Measurements from ENCODE around the gene SYT9.

Gene SYT9

DNA sequence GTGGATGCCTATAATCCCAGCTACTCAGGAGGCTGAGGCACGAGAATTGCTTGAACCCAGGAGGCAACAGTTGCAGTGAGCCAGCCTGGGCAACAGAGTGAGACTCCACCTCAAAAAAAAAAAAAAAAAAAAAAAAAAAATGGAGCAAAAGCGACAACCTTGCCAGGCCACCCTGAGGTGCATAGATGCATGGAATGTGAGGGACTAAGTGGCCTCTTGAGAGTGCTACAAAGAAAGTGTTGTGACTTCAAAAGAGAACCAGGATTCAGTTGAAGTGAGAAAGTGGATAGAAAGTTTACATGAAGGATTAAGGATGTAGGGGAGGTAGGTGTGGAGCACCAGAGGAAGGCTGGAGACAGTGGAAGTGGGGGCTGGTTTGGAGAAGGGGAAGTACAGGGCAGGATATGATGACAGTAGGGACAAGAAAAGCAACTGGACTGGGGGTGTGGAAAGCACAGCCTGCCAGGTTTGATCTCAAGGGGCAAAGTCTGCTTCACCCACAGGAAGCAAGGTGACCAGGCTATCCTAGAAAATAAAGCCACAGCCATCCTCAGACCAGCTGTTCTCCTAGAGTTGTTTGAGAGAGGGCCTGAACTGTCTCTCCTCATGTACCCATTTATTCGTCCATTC lies 197.6 kb downstream of the SYT9 start:
- Histone ChIP-seq H3K36me3 (ENCODE audit: insufficient read depth, low read length) (no peaks in the 10 kb centered on the region), H3K9ac (ENCODE audit: low read depth, low read length) (no peak overlapping the region), H3K4me3 (ENCODE audit: low read length) (no peak overlapping the region), H3K4me1 (ENCODE audit: insufficient read depth, low read length) (peaks cover 8% of the 10 kb centered on the region; the same call in 1 of the 2 replicates), H3K9me3 (ENCODE audit: insufficient read depth, low read depth, low read length) (no peaks in the 10 kb centered on the region), H3K27me3 (ENCODE audit: insufficient read depth, low read length) (no peaks in the 10 kb centered on the region), H3K27ac (ENCODE audit: low read depth, low read length) (no peak overlapping the region)
- 90% methylated on average over 3 of the region's 3 CpGs for WGBS

DNA sequence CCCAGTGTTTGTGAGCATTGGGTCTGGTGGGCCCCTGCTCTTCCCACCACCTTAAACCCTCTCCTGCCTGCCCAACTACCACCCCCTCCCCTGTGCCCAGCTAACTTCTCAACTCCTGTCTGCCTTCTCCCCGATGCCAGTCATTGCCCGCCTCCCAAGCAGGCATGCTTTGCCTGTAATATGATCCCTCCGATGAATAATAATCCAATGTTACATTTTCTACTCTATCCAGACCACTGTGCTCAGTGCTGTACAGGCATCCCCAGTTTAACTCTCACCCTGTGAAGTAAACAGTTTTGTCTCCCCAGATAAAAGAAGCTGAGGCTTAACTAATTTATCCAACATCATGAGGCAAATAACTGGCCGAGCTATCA lies 198.1 kb downstream of the SYT9 start:
- Histone ChIP-seq H3K4me3 (ENCODE audit: low read length) (no peak overlapping the region), H3K36me3 (ENCODE audit: insufficient read depth, low read length) (no peaks in the 10 kb centered on the region), H3K27me3 (ENCODE audit: insufficient read depth, low read length) (no peaks in the 10 kb centered on the region), H3K4me1 (ENCODE audit: insufficient read depth, low read length) (peaks cover 8% of the 10 kb centered on the region; the same call in 1 of the 2 replicates), H3K9ac (ENCODE audit: low read depth, low read length) (no peak overlapping the region), H3K9me3 (ENCODE audit: insufficient read depth, low read depth, low read length) (no peaks in the 10 kb centered on the region), H3K27ac (ENCODE audit: low read depth, low read length) (no peak overlapping the region)
- 90% methylated on average over 3 of the region's 4 CpGs for WGBS

DNA sequence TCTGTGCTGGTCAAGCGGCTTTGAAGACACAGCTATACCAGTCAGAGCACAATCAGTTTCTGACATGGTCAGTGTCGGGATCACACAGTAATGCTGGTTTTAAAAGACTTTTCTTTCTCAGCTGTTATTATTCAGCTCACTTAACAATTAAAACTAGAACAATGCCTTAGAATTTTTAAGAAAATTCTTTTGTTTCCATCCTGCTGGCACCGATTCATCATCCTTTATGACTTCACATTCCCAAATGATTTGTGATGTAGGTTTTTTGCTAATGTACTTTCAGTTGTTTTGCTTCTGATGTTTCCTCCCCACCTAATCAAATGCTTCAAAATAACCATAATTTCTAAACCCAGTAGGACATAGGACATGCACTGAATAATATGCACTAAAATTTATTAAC lies 199.1 kb downstream of the SYT9 start:
- peaks cover 5% of the 10 kb centered on the region; the same call in 1 of the 2 replicates for H3K4me1 ChIP-seq (ENCODE audit: insufficient read depth, low read length)
- WGBS: 94% methylated on average over 2 of the region's 3 CpGs
- H3K27me3 ChIP-seq (ENCODE audit: insufficient read depth, low read length): no peaks in the 10 kb centered on the region
- no peak overlapping the region for H3K9ac ChIP-seq (ENCODE audit: low read depth, low read length)
- no peaks in the 10 kb centered on the region for H3K36me3 ChIP-seq (ENCODE audit: insufficient read depth, low read length)
- no peaks in the 10 kb centered on the region for H3K9me3 ChIP-seq (ENCODE audit: insufficient read depth, low read depth, low read length)
- H3K27ac ChIP-seq (ENCODE audit: low read depth, low read length): no peak overlapping the region
- H3K4me3 ChIP-seq (ENCODE audit: low read length): no peak overlapping the region

DNA sequence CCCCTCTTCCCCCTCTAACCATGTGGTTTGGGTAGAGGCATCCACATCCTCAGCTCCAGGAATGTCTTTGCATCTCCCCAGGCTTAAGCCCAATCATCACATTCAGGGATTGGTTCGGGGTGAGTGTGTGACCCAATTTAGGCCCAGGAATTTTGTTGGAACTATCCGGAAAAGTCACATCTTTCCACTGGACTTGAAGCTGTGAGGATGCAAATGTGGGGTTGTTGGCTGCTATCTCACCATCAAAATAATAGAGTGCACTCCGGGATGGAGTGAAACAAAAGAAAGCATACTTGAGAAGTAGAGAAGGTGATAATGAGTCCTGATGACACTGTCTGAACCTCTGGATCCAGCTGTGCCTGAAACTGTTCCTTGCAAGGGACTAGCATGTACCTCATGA lies 199.8 kb downstream of the SYT9 start:
- Histone ChIP-seq H3K36me3 (ENCODE audit: insufficient read depth, low read length) (no peaks in the 10 kb centered on the region), H3K4me1 (ENCODE audit: insufficient read depth, low read length) (peaks cover 5% of the 10 kb centered on the region; the same call in 1 of the 2 replicates), H3K9ac (ENCODE audit: low read depth, low read length) (no peak overlapping the region), H3K27ac (ENCODE audit: low read depth, low read length) (no peak overlapping the region), H3K9me3 (ENCODE audit: insufficient read depth, low read depth, low read length) (no peaks in the 10 kb centered on the region), H3K27me3 (ENCODE audit: insufficient read depth, low read length) (no peaks in the 10 kb centered on the region), H3K4me3 (ENCODE audit: low read length) (no peak overlapping the region)
- WGBS: 76% methylated on average over 3 of the region's 3 CpGs

- Histone ChIP-seq H3K9me3 (ENCODE audit: insufficient read depth, low read depth, low read length) (no peaks in the 10 kb centered on the region), H3K4me1 (ENCODE audit: insufficient read depth, low read length) (peaks cover 5% of the 10 kb centered on the region; the same call in 1 of the 2 replicates), H3K36me3 (ENCODE audit: insufficient read depth, low read length) (no peaks in the 10 kb centered on the region), H3K27me3 (ENCODE audit: insufficient read depth, low read length) (no peaks in the 10 kb centered on the region), H3K27ac (ENCODE audit: low read depth, low read length) (no peak overlapping the region), H3K4me3 (ENCODE audit: low read length) (no peak overlapping the region), H3K9ac (ENCODE audit: low read depth, low read length) (no peak overlapping the region)
- 88% methylated on average over 1 of the region's 1 CpG for WGBS
Measured at GRCh38 chr11:7451952-7452494, 200.3 kb downstream of the SYT9 start.

DNA sequence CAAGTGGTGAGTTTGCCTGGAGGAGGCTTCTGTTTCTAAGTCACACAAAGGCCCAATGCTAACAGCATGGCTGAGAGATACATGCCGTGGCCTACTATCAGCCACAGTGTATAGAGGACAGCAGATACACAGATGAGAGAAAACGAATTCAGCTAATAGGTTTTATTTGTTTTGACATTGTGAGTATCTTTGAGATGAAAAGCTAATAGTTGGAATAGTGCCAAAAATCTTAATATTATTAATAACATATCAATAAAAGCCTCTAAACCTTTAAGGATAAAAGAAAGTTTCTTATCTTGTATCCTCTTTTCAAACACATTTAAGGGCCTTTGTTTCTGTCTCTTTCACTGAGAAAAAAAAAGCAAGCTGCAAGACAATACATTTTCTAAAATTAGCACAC lies 203.2 kb downstream of the SYT9 start:
- no peak overlapping the region for H3K27ac ChIP-seq (ENCODE audit: low read depth, low read length)
- no peaks in the 10 kb centered on the region for H3K36me3 ChIP-seq (ENCODE audit: insufficient read depth, low read length)
- WGBS: 87% methylated on average over 2 of the region's 2 CpGs
- peaks cover 5% of the 10 kb centered on the region; the same call in 1 of the 2 replicates for H3K4me1 ChIP-seq (ENCODE audit: insufficient read depth, low read length)
- H3K9ac ChIP-seq (ENCODE audit: low read depth, low read length): no peak overlapping the region
- no peaks in the 10 kb centered on the region for H3K27me3 ChIP-seq (ENCODE audit: insufficient read depth, low read length)
- no peaks in the 10 kb centered on the region for H3K9me3 ChIP-seq (ENCODE audit: insufficient read depth, low read depth, low read length)
- H3K4me3 ChIP-seq (ENCODE audit: low read length): no peak overlapping the region

GRCh38 chr11:7457211-7457610 lies 205.5 kb downstream of the SYT9 start:
- H3K27ac ChIP-seq (ENCODE audit: low read depth, low read length): no peak overlapping the region
- H3K4me3 ChIP-seq (ENCODE audit: low read length): no peak overlapping the region
- H3K4me1 ChIP-seq (ENCODE audit: insufficient read depth, low read length): no peaks in the 10 kb centered on the region
- H3K9ac ChIP-seq (ENCODE audit: low read depth, low read length): no peak overlapping the region
- WGBS: 92% methylated on average over 1 of the region's 1 CpG
- no peaks in the 10 kb centered on the region for H3K36me3 ChIP-seq (ENCODE audit: insufficient read depth, low read length)
- H3K9me3 ChIP-seq (ENCODE audit: insufficient read depth, low read depth, low read length): no peaks in the 10 kb centered on the region
- no peaks in the 10 kb centered on the region for H3K27me3 ChIP-seq (ENCODE audit: insufficient read depth, low read length)

GRCh38 chr11:7462706-7463105 lies 211.0 kb downstream of the SYT9 start:
- no peak overlapping the region for H3K4me3 ChIP-seq (ENCODE audit: low read length)
- H3K27me3 ChIP-seq (ENCODE audit: insufficient read depth, low read length): no peaks in the 10 kb centered on the region
- no peak overlapping the region for H3K27ac ChIP-seq (ENCODE audit: low read depth, low read length)
- 83% methylated on average over 1 of the region's 1 CpG for WGBS
- H3K9me3 ChIP-seq (ENCODE audit: insufficient read depth, low read depth, low read length): no peaks in the 10 kb centered on the region
- no peaks in the 10 kb centered on the region for H3K4me1 ChIP-seq (ENCODE audit: insufficient read depth, low read length)
- no peaks in the 10 kb centered on the region for H3K36me3 ChIP-seq (ENCODE audit: insufficient read depth, low read length)
- no peak overlapping the region for H3K9ac ChIP-seq (ENCODE audit: low read depth, low read length)

DNA sequence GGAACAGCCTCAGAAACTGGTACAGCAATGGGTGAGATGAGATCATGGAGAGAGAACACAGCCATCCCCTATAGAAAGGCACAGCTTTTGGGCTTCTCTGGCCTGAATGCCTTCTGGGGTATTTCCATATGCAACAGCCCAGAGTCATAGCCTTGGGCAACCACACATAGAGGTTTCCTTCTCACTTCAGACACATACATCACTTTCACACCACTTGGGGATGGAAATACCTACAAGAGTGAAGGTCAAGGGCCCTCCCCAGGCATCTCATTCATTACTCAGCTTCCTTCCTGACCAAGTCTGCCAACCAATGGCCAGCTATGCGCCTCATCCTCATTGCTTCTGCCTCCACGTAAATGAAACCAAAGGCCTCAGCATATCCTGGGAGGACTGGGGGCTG lies 215.9 kb downstream of the SYT9 start:
- no peak overlapping the region for H3K27ac ChIP-seq (ENCODE audit: low read depth, low read length)

DNA sequence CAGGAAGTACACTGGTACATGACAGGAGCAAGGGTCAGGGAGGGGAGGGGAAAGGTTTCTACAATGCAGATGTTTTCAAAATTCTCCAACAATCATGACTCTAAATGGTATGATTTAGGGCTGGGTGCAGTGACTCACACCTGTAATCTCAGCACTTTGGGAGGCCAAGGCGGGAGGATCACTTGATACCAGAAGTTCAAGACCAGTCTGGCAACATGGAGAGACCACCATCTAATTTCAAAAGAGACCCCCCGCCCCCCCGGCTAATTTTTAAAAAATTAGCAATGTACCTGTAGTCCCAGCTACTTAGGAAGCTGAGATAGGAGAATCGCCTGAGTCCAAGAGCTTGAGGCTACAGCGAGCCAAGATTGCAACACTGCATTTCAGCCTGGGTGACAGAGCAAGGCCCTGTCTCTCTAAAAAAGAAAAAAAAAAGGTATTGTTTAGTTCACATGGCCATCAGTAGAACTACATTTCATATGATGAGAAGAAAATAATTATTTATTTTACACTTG lies 217.7 kb downstream of the SYT9 start:
- Histone ChIP-seq H3K9me3 (ENCODE audit: insufficient read depth, low read depth, low read length) (no peaks in the 10 kb centered on the region), H3K27ac (ENCODE audit: low read depth, low read length) (no peak overlapping the region), H3K27me3 (ENCODE audit: insufficient read depth, low read length) (no peaks in the 10 kb centered on the region), H3K4me1 (ENCODE audit: insufficient read depth, low read length) (no peaks in the 10 kb centered on the region), H3K4me3 (ENCODE audit: low read length) (no peak overlapping the region), H3K36me3 (ENCODE audit: insufficient read depth, low read length) (no peaks in the 10 kb centered on the region), H3K9ac (ENCODE audit: low read depth, low read length) (no peak overlapping the region)
- WGBS: 89% methylated on average over 5 of the region's 5 CpGs

More for the DNA sequence above, 215.9 kb downstream of the SYT9 start:
- H3K4me3 ChIP-seq (ENCODE audit: low read length): no peak overlapping the region
- no peak overlapping the region for H3K9ac ChIP-seq (ENCODE audit: low read depth, low read length)
- no peaks in the 10 kb centered on the region for H3K4me1 ChIP-seq (ENCODE audit: insufficient read depth, low read length)
- H3K27me3 ChIP-seq (ENCODE audit: insufficient read depth, low read length): no peaks in the 10 kb centered on the region
- 91% methylated on average over 2 of the region's 2 CpGs for WGBS
- H3K9me3 ChIP-seq (ENCODE audit: insufficient read depth, low read depth, low read length): no peaks in the 10 kb centered on the region
- no peaks in the 10 kb centered on the region for H3K36me3 ChIP-seq (ENCODE audit: insufficient read depth, low read length)

GRCh38 chr11:7471071-7471470 lies 219.4 kb downstream of the SYT9 start:
- Histone ChIP-seq H3K9ac (ENCODE audit: low read depth, low read length) (no peak overlapping the region), H3K9me3 (ENCODE audit: insufficient read depth, low read depth, low read length) (no peaks in the 10 kb centered on the region)
- 95% methylated on average over 5 of the region's 7 CpGs for WGBS

More at GRCh38 chr11:7471071-7471470, 219.4 kb downstream of the SYT9 start:
- Histone ChIP-seq H3K4me1 (ENCODE audit: insufficient read depth, low read length) (no peaks in the 10 kb centered on the region), H3K27me3 (ENCODE audit: insufficient read depth, low read length) (no peaks in the 10 kb centered on the region), H3K4me3 (ENCODE audit: low read length) (no peak overlapping the region), H3K36me3 (ENCODE audit: insufficient read depth, low read length) (no peaks in the 10 kb centered on the region), H3K27ac (ENCODE audit: low read depth, low read length) (no peak overlapping the region)
